ENCODE results near the gene GAREM2. TPM values are rescaled to one million over a fixed set of nuclear protein-coding genes. Genes with fewer than 3 reads are reported as not detected.

Gene GAREM2
- total RNA-seq, 1 donor from 2014 or later: 4.2 TPM

DNA sequence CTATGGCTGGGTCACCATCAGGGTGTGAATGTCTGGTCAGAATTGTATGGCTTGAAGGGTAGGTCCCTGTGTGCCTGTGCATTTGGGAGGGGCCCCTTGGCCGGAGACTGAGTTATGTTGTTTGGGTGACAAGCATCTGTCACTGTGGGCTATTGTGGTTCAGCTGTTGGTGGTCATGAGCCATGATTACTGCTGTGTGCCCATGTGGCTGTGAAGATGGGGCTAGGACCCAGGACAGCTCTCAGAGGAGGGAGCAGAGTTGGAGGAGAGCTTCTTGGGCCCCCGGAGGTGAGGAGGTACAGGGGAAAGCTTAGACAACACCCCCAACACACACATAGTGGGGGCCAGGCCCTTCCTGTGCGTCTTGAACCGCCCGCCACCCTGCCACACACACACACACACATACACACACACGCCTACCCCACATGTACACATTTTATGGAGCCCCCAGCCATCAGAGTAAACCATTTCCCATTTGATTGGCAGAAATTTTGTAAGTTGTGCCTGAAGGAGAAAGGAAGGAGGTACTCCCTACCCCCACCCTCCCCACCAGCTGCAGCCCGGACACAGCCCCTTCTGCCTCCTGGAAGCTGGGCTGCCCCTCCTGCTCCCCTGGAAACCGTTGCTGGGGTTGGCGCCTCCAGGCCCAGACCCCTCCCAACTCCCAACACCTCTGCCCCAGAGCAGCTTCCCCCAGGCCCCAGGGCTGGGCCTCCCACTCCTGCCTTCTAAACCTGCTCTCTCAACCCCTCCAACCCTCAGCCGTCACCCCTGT, 2.0 kb downstream of the GAREM2 start:
- no peak for DNase-seq (ENCODE audit: low read depth)

DNA sequence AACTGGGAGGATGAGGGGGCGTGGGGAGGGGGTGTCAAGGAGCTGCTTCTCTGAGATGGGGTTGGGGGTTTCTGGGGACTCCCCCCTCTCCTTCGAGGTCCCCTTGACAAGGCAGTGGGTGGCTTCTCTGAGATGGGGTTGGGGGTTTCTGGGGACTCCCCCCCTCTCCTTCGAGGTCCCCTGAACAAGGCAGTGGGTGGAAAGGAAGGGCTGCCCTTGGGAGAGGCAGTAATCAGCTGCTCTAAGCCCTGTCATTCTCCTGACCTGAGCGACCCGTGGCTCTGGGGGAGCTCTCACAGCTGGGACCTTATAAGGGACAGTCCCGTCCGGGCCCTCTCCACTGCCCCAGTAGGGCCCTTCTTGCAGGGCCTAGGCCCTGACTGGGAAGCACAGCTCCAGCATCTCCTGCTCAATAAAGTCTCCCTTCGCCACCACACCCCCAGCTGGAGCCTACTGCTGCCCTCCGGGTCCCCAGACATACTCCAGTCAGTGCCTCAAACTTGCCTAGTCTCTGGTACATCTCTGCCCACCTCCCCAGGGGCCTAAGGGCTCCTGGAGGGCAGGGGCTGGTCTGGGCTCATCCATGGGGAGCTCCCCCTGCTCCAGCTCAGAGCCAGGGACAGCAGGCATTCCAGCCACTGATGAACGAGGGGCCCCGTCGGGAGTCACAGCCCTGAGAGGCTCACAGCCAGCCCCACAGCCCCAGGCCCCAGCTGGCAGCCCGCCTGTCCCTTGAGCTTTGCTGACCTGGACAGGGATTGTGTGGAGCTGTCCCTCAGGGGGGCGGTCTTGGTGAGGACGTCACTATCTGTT, 2.8 kb downstream of the GAREM2 start:
- H3K27me3 ChIP-seq (ENCODE audit: insufficient read depth, low read length): peaks cover 12% of the 10 kb centered on the region
- no peaks in the 10 kb centered on the region for H3K36me3 Mint-ChIP-seq (ENCODE audit: low read depth, unreplicated experiment)
- H4K20me1 ChIP-seq (ENCODE audit: insufficient read depth, low read length): no peaks in the 10 kb centered on the region
- FAIRE-seq: no peak
- DNase-seq (ENCODE audit: low read depth): no peak
- no peaks in the 10 kb centered on the region for H3K36me3 ChIP-seq (ENCODE audit: insufficient read depth, low read length)
- TF ChIP-seq, protein P1, sequence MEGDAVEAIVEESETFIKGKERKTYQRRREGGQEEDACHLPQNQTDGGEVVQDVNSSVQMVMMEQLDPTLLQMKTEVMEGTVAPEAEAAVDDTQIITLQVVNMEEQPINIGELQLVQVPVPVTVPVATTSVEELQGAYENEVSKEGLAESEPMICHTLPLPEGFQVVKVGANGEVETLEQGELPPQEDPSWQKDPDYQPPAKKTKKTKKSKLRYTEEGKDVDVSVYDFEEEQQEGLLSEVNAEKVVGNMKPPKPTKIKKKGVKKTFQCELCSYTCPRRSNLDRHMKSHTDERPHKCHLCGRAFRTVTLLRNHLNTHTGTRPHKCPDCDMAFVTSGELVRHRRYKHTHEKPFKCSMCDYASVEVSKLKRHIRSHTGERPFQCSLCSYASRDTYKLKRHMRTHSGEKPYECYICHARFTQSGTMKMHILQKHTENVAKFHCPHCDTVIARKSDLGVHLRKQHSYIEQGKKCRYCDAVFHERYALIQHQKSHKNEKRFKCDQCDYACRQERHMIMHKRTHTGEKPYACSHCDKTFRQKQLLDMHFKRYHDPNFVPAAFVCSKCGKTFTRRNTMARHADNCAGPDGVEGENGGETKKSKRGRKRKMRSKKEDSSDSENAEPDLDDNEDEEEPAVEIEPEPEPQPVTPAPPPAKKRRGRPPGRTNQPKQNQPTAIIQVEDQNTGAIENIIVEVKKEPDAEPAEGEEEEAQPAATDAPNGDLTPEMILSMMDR (IDR thresholded peaks at IDR 0.05; ENCODE audit: insufficient read depth, low read depth, low read length): no peak
- no peak for TF ChIP-seq EZH2 (IDR thresholded peaks at IDR 0.05; ENCODE audit: insufficient read depth, low read length)
- H3K9me3 Mint-ChIP-seq (ENCODE audit: unreplicated experiment): peaks cover 5% of the 10 kb centered on the region
- no peak overlapping the region for H3K27ac ChIP-seq (ENCODE audit: low read depth, low read length)
- H3K27ac Mint-ChIP-seq (ENCODE audit: unreplicated experiment): no peak overlapping the region
- no peak overlapping the region for H2AFZ ChIP-seq (ENCODE audit: low read depth, low read length)
- peaks cover 6% of the 10 kb centered on the region for H3K4me1 Mint-ChIP-seq (ENCODE audit: low read depth, unreplicated experiment)
- no peak overlapping the region for H3K4me3 ChIP-seq (ENCODE audit: insufficient read depth, low read depth, low read length)
- no peaks in the 10 kb centered on the region for H3K9me3 ChIP-seq (ENCODE audit: insufficient read depth, low read depth, low read length)
- no peak overlapping the region for H3K4me3 Mint-ChIP-seq (ENCODE audit: unreplicated experiment)
- no peak overlapping the region for H3K4me2 ChIP-seq (ENCODE audit: low read length)
- peaks cover 4% of the 10 kb centered on the region for H3K4me1 ChIP-seq (ENCODE audit: insufficient read depth, low read length)
- H3K79me2 ChIP-seq (ENCODE audit: insufficient read depth, low read length): no peaks in the 10 kb centered on the region
- H3K9ac ChIP-seq (ENCODE audit: low read length): no peak overlapping the region
- H3K27me3 Mint-ChIP-seq (ENCODE audit: low read depth, unreplicated experiment): peaks cover 49% of the 10 kb centered on the region

More for the DNA sequence above, 2.0 kb downstream of the GAREM2 start:
- Histone ChIP-seq H3K36me3 (ENCODE audit: insufficient read depth, low read length) (no peaks in the 10 kb centered on the region), H2AFZ (ENCODE audit: low read depth, low read length) (no peak overlapping the region), H3K9ac (ENCODE audit: low read length) (no peak overlapping the region), H3K27me3 (ENCODE audit: insufficient read depth, low read length) (peaks cover 12% of the 10 kb centered on the region), H3K9me3 (ENCODE audit: insufficient read depth, low read depth, low read length) (no peaks in the 10 kb centered on the region), H3K4me3 (ENCODE audit: insufficient read depth, low read depth, low read length) (no peak overlapping the region), H3K79me2 (ENCODE audit: insufficient read depth, low read length) (no peaks in the 10 kb centered on the region), H3K27ac (ENCODE audit: low read depth, low read length) (no peak overlapping the region), H4K20me1 (ENCODE audit: insufficient read depth, low read length) (no peaks in the 10 kb centered on the region), H3K4me1 (ENCODE audit: insufficient read depth, low read length) (peaks cover 4% of the 10 kb centered on the region), H3K4me2 (ENCODE audit: low read length) (no peak overlapping the region)
- no peak for FAIRE-seq
- TF ChIP-seq, protein P1 (IDR thresholded peaks at IDR 0.05; ENCODE audit: insufficient read depth, low read depth, low read length): no peak
- TF ChIP-seq EZH2 (IDR thresholded peaks at IDR 0.05; ENCODE audit: insufficient read depth, low read length): no peak
- Mint-ChIP-seq H3K9me3 (ENCODE audit: unreplicated experiment) (peaks cover 5% of the 10 kb centered on the region), H3K4me3 (ENCODE audit: unreplicated experiment) (peak overlapping the region; percentile 40), H3K36me3 (ENCODE audit: low read depth, unreplicated experiment) (no peaks in the 10 kb centered on the region), H3K4me1 (ENCODE audit: low read depth, unreplicated experiment) (peaks cover 4% of the 10 kb centered on the region), H3K27me3 (ENCODE audit: low read depth, unreplicated experiment) (peaks cover 47% of the 10 kb centered on the region), H3K27ac (ENCODE audit: unreplicated experiment) (no peak overlapping the region)
